ENCODE data around the gene TBC1D5.

GRCh38 chr3:17402442-17402841, 340.0 kb downstream of the TBC1D5 start:
- TF ChIP-seq ELK1 (IDR thresholded peaks at IDR 0.05; ENCODE audit: low read depth, low read length): no peak
- TF ChIP-seq ZSCAN20 (CRISPR knock-in tag; IDR thresholded peaks at IDR 0.05): no peak

All from A549 (cell line).